OCI-LY1 (cell line): ENCODE data around the gene MAP7D3.
"Not testable (repeated sequence)": the region's sequence is repeated elsewhere in the genome, so short reads cannot be mapped to it uniquely, and the experiment has no call there.

Source experiments
- H2AFZ ChIP-seq: fragments of 200-600 bp; sonication (generic), shearing (Covaris generic); 2 replicates; pipeline ENCODE4 v1.6.0; 2014; ENCODE audit warnings: antibody characterized with exemption, mild to moderate bottlenecking, low read length
- H3F3A ChIP-seq: fragments of 200-600 bp; sonication (generic), shearing (Covaris generic); 2 replicates; pipeline ENCODE4 v1.6.0; 2014; ENCODE audit warnings: mild to moderate bottlenecking, antibody characterized with exemption, low read length, moderate library complexity; ENCODE audit not compliant: insufficient read depth
- H3K27ac ChIP-seq: fragments of 200-600 bp; sonication (generic); 2 replicates; pipeline ENCODE4 v1.5.1; 2014; ENCODE audit warnings: low read length, mixed run types, mild to moderate bottlenecking, low read depth; ENCODE audit not compliant: poor library complexity, severe bottlenecking
- H3K27me3 ChIP-seq: fragments of 200-600 bp; sonication (generic); 2 replicates; pipeline ENCODE4 v1.6.0; 2014; ENCODE audit warnings: antibody characterized with exemption, mild to moderate bottlenecking, low read length, moderate library complexity; ENCODE audit not compliant: insufficient read depth
- H3K36me3 ChIP-seq: fragments of 200-600 bp; sonication (generic); 2 replicates; pipeline ENCODE4 v1.6.1; 2014; ENCODE audit warnings: mild to moderate bottlenecking, antibody characterized with exemption, low read length, moderate library complexity, mixed read lengths; ENCODE audit not compliant: insufficient read depth
- H3K4me1 ChIP-seq: fragments of 200-600 bp; sonication (generic); 2 replicates; pipeline ENCODE4 v1.5.1; 2014; ENCODE audit warnings: mild to moderate bottlenecking, low read length, moderate library complexity; ENCODE audit not compliant: insufficient read depth, severe bottlenecking
- H3K4me2 ChIP-seq: fragments of 200-600 bp; sonication (generic), shearing (Covaris generic); 2 replicates; pipeline ENCODE4 v1.6.1; 2014; ENCODE audit warnings: low read length
- H3K4me3 ChIP-seq: fragments of 200-600 bp; sonication (generic); 2 replicates; pipeline ENCODE4 v1.5.1; 2014; ENCODE audit warnings: low read length, low read depth, mild to moderate bottlenecking, mixed read lengths; ENCODE audit not compliant: poor library complexity, severe bottlenecking
- H3K79me2 ChIP-seq: fragments of 200-600 bp; shearing (Covaris generic); 2 replicates; pipeline ENCODE4 v1.6.1; 2016; ENCODE audit warnings: mixed run types, low read length, mixed read lengths; ENCODE audit not compliant: insufficient read depth
- H3K9ac ChIP-seq: fragments of 200-600 bp; sonication (generic), shearing (Covaris generic); 2 replicates; pipeline ENCODE4 v1.6.1; 2014; ENCODE audit warnings: mild to moderate bottlenecking, low read length, mixed read lengths
- H3K9me2 ChIP-seq: fragments of 200-600 bp; sonication (generic), shearing (Covaris generic); 2 replicates; pipeline ENCODE4 v1.6.1; 2014; ENCODE audit warnings: low read depth, mild to moderate bottlenecking, low read length, mixed read lengths
- H3K9me3 ChIP-seq: fragments of 200-600 bp; shearing (Covaris generic); 2 replicates; pipeline ENCODE4 v1.6.1; 2014; ENCODE audit warnings: low read length, mixed read lengths
- H4K20me1 ChIP-seq: fragments of 200-600 bp; sonication (generic), shearing (Covaris generic); 2 replicates; pipeline ENCODE4 v1.6.0; 2016; ENCODE audit warnings: mild to moderate bottlenecking, low read length; ENCODE audit not compliant: insufficient read depth
- CTCF ChIP-seq: fragments of 200-600 bp; sonication (generic), shearing (Covaris generic); IDR thresholded peaks from 2 replicates; pipeline ENCODE4 v1.5.1; 2017; ENCODE audit warnings: mild to moderate bottlenecking, antibody characterized with exemption, low read length, moderate library complexity, mixed read lengths
- EZH2 ChIP-seq: fragments of 200-600 bp; sonication (generic), shearing (Covaris generic); IDR thresholded peaks from 2 replicates; pipeline ENCODE4 v1.8.0; 2017; ENCODE audit warnings: borderline replicate concordance, mixed run types, mild to moderate bottlenecking, antibody characterized with exemption, low read length, moderate library complexity, mixed read lengths

The MAP7D3 gene

GRCh38 chrX:136246201-136246600, 5.0 kb downstream of the MAP7D3 start:
- H3K4me1 ChIP-seq = peaks cover 12% of the 10 kb centered on the region
- H3K9me2 ChIP-seq = no peaks in the 10 kb centered on the region
- H3K9me3 ChIP-seq = no peaks in the 10 kb centered on the region
- peaks cover 24% of the 10 kb centered on the region for H3K36me3 ChIP-seq
- H2AFZ ChIP-seq = no peak overlapping the region
- no peaks in the 10 kb centered on the region for H3F3A ChIP-seq
- H3K27me3 ChIP-seq = no peaks in the 10 kb centered on the region
- H3K27ac ChIP-seq = no peak overlapping the region
- H3K9ac ChIP-seq = no peak overlapping the region
- TF ChIP-seq EZH2 (no peak), CTCF (no peak)
- no peak overlapping the region for H3K4me3 ChIP-seq
- peaks cover 9% of the 10 kb centered on the region; the same call in 1 of the 2 replicates for H3K79me2 ChIP-seq
- H4K20me1 ChIP-seq = no peaks in the 10 kb centered on the region
- H3K4me2 ChIP-seq = no peak overlapping the region

GRCh38 chrX:136237849-136238248, 13.4 kb downstream of the MAP7D3 start:
- not testable (repeated sequence) for H3K9ac ChIP-seq, H3K27me3 ChIP-seq, H3K27ac ChIP-seq, H3F3A ChIP-seq, H4K20me1 ChIP-seq, H3K4me2 ChIP-seq, H3K9me2 ChIP-seq, H3K4me3 ChIP-seq, H3K9me3 ChIP-seq, H3K79me2 ChIP-seq, H3K4me1 ChIP-seq, H2AFZ ChIP-seq
- H3K36me3 ChIP-seq = peaks cover 56% of the 10 kb centered on the region

- H3K27ac ChIP-seq = no peak overlapping the region
- no peaks in the 10 kb centered on the region for H3K79me2 ChIP-seq
- H3K9me2 ChIP-seq = no peaks in the 10 kb centered on the region
- H3K36me3 ChIP-seq = peaks cover 53% of the 10 kb centered on the region
- no peaks in the 10 kb centered on the region for H3K27me3 ChIP-seq
- H3K4me1 ChIP-seq = no peaks in the 10 kb centered on the region
- no peak overlapping the region for H3K4me2 ChIP-seq
- H3F3A ChIP-seq = no peaks in the 10 kb centered on the region
- H2AFZ ChIP-seq = no peak overlapping the region
- no peaks in the 10 kb centered on the region for H4K20me1 ChIP-seq
- H3K4me3 ChIP-seq = no peak overlapping the region
- H3K9ac ChIP-seq = no peak overlapping the region
- H3K9me3 ChIP-seq = no peaks in the 10 kb centered on the region
- no peak for TF ChIP-seq CTCF
- no peak for TF ChIP-seq EZH2
Observed at GRCh38 chrX:136237074-136237473, 14.1 kb downstream of the MAP7D3 start.

- Histone ChIP-seq H3K9me3 (no peaks in the 10 kb centered on the region), H3F3A (no peaks in the 10 kb centered on the region), H3K27me3 (no peaks in the 10 kb centered on the region), H3K9me2 (no peaks in the 10 kb centered on the region), H4K20me1 (no peaks in the 10 kb centered on the region), H3K36me3 (peaks cover 62% of the 10 kb centered on the region), H2AFZ (no peak overlapping the region), H3K9ac (no peak overlapping the region), H3K4me3 (no peak overlapping the region), H3K79me2 (no peaks in the 10 kb centered on the region), H3K27ac (no peak overlapping the region), H3K4me1 (peaks cover 12% of the 10 kb centered on the region), H3K4me2 (no peak overlapping the region)
- TF ChIP-seq EZH2 (no peak), CTCF (no peak)
Observed at GRCh38 chrX:136228839-136229207, 22.4 kb downstream of the MAP7D3 start.
